KBM-7 (cell line): ENCODE results near the gene NRP1.

ENCODE experiments used
- DNase-seq: peaks from one replicate; pipeline ENCODE4 v3.0.0-alpha.2; 2015
- in situ Hi-C: fragments of 300-500 bp; cut with MboI; formaldehyde crosslinking; loops from 2 replicates; pipeline ENCODE4 v1.14.3; 2020; ENCODE audit warnings: low sequenced_read_pairs, low pct_unique_long_range_greater_than_20kb, mixed read lengths

NRP1 gene

DNA sequence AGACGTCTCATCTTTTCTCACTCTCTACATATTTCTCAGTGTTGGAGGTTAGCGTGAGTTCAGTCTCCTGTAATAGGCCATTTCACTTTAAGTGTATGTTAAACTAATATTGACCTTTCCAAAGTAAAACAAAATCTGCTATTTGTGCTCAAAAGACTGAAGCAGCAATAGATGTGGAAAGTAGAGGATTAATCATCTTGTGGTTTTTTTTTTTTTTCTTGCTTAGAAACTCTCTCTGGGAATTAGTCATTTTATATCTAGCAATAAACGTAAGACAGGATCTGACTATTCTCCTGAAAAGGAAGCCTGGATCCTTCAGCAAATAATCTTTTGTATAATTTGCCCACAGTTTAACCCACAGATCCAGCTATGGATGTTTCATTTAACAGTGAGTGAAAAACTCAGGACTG lies 81.7 kb downstream of the NRP1 start:
- in situ Hi-C loops = no loop called here
- DNase-seq = no peak

DNA sequence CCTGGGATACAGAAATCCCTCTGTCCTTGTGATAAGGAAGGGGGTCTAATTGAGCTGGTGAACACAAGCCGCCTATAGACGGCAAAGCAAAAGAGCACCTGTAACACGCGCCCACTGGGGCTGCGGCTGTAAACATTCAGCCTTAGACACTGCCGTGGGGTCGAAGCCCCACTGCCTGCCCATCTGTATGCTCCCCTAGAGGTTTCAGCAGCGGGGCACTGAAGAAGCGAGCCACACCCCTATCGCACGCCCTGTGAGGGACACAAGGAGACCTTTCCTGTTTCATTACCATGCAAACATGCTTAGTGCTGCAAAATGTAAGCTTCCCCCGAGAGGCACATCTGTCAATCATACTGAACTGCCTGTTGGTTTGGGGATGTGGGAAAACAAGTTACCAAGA lies 82.1 kb downstream of the NRP1 start:
- DNase-seq = no peak
- in situ Hi-C loops = no loop called here

DNA sequence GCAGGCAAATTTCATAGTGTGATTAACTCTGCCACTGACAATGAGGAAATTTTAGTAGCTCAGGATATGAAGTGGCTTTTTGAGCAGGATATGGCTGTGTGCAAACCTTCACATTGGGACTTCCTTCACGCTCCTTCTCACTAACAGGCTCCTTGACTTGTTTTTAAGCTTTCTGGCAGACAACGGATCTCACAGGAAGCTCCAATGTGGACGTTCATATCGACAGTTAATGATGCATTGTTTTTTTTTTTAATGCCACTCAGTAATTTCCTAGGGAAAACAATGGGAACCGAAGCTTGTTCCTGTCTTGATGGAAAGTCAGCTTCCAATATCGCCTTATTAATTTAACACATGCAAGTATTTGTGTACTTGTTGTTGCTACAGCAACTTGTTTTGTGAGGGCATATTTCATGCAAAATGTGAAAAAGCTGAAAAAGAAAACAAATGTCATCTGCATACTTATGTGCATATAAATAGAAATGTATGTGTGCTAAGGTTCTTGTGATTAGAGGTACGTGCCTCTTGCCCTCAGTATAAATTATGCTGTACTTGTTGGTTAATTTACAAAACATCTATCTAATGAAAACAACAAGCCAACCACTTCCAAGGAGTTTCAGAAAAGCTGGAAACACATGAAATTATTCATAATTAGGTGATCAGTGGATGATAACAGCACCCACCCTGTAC lies 84.7 kb downstream of the NRP1 start:
- in situ Hi-C loops = no loop called here
- DNase-seq = peak; percentile 37

DNA sequence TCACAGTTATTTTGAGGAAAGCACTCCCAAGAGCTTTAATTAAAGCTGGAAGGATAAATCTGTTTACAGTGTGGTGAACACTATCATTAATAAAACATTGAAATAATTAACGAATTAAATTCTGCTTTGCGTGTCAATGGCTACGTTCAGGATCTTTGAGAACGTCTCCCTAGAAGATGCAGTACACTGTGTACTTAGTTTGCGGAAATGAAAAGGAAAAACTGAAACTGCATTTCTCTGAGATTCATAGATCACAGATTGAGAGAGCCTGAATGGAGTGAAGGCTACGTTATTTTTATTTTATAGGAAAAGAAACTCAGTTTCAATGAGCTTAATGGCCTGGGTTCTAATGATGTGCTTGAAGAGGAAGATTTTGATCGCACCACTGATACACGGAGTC lies 85.3 kb downstream of the NRP1 start:
- in situ Hi-C loops = no loop called here

DNA sequence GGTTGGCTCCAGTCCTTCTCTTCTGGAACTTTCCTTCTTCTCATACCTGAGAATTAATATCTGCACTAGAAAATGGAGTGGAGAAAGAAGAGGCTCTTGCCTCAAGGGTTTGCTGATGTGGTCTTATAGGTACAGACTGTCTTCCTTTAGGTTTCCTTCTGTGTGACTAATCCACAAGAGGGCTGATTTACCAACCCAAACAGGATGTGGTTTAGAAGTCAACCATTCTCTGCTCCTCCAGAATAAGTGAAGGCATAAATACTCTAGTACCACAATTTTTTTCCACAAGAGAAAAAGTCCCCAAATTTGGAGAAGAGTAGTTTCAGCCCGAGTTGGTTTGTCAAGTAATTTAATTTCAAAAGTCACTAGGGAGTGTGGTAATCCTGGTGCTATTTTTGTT lies 85.8 kb downstream of the NRP1 start:
- in situ Hi-C loops = no loop called here
- DNase-seq = peak; percentile 74

More for the DNA sequence above, 85.3 kb downstream of the NRP1 start:
- no peak for DNase-seq

DNA sequence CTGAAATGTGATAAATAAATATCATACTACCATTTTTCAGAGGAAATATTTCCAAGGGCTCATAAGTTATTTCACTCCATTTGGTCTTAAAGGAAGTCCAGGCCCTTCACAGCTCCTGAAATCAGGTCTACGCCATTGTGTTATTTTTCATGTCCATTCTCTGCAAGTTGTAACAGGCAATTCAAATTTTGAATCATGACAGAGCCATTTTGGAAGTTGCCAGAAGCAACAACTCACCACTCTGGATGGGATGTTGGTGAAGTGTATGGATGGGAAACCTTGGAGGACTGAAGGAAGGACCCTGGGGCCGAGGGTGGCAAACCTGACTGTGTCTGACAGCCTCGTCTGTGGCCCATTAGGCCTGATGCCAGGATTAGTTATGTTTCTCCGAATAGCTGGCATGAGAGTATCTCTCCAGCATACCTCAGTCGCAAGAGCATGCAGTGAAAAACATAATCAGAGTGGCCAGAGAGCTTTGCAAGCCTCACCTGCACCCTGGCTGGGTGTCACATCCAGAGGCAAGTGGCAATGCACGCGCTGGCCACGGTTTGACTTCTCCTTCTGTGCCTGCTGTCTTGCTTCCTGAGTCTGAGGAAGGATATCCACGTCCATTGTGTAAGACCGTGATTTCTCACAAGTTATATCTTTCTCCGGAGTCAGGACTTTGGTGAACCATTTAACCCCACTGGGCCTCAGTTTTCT lies 87.1 kb downstream of the NRP1 start:
- in situ Hi-C loops = no loop called here
- DNase-seq = no peak

DNA sequence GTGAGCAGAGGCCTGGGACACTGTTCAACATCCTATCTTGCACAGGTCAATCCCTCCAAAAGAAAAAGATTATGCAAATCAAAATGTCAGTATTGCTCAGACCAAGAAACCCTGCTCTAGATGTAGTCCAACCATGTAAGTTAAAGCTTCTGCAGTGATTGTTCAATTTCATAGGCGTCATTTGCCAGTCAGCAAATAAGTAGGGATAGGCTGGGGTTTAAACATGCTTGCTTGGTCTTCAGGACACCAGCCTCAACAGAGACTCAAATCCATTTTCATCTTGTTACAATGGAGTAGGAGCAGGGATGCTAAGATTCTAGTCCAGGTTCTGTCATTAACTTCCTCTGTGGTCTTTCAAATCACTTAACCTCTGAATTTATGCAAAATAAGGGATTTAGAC lies 89.1 kb downstream of the NRP1 start:
- in situ Hi-C loops = no loop called here

DNA sequence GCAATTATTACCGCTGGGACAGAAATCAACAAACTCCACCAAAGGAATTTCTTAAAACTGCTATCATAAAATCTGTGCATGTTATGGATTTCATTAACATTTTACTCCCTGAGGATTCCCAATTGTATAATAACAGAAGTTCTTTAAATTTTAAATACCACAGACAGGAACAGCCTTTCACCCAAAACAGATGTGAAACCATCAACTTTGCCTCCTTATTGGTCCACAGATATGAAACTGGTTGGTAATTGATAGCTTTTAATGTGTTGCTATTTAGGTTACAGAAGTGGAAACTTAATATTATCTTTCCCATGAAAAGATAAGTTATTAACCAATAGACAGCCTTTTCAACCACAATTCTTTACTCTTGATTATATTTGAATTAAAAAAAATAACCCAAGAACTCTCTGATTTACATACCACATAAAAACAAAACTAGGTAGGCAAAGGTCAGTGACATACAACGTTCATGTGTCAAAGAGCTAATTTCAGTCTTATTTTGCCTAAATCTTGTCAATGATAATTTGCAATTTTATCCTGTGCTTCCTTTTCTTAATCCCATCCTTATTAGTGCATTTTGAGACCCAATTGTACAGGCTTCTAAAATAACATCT lies 90.0 kb downstream of the NRP1 start:
- in situ Hi-C loops = no loop called here

More for the DNA sequence above, 89.1 kb downstream of the NRP1 start:
- DNase-seq = no peak

DNA sequence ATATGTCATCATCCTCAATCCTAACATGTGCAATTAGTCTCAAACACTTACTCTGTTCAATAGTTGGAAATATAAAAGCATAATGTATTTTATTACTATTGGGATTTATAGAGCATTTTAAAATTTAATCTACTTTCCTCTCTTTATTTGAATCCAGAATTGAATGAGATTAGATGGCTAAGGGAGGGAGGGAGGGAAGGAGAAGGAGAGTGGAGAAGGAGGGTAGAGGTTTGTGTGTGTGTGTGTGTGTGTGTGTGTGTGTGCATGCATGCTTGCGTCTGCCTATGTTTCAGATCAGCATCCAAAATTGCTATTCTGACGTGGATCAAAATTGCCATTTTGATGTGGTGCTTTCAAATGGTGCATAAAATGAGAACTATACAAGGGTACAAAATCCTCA lies 90.8 kb downstream of the NRP1 start:
- DNase-seq = no peak
- in situ Hi-C loops = no loop called here

More for the DNA sequence above, 90.0 kb downstream of the NRP1 start:
- no peak for DNase-seq

DNA sequence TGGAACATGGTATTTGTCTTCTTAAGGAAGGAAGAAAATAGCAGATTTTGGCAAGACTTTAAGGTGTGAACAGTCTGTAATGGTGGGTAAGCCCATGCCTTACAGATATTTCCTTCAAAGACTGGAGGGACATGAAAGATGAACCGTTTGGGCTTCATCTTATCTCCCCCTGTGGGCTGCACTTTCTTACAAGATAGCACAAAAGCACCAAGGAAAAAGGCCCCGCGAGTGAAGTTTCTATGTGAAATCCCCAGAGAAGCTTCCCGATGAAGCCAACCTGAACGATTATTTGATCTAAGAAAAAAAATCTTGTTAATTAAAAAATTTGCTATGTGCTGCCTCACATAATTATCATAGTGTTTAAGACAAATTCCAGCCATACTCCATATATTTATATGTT lies 91.5 kb downstream of the NRP1 start:
- no peak for DNase-seq
- in situ Hi-C loops = no loop called here

DNA sequence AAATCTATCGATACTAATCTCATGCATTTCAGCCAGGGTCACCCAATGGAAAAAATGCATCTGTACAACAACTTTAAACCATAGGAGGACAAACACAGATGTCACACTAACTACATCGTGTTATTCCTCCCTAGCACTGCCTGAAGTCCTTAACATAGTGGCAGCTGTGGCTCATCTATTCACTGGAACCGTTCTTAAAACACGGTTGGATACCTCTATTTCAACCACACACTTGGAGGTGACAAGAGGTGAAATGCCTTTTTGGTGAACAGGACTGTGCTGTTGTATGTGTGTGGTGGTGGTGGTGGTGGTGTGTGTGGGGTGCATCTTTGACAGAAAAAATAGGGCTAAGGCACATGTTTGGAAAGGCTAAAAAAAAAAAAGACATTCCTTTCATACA lies 93.1 kb downstream of the NRP1 start:
- no peak for DNase-seq
- in situ Hi-C loops = no loop called here

DNA sequence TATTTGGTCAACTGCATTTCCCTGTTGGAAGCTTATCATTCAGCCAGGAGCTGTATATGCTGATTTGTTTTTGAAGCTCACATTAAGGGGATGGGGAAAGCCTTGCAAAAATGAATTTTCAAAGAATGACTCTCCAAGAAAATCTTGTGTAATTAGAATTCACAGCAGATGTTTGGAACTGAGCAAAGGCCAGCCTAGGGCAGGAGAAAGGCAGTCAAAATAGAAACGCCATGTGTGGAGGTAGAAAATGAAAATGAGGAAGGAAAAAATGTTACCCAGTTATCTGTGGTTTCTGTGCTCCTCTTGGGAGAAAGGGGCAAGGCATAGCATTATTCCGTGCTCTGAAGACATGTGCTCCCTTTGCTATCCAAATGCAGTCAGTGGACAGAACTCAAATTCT lies 93.5 kb downstream of the NRP1 start:
- DNase-seq = peak; percentile 64
- in situ Hi-C loops = no loop called here

DNA sequence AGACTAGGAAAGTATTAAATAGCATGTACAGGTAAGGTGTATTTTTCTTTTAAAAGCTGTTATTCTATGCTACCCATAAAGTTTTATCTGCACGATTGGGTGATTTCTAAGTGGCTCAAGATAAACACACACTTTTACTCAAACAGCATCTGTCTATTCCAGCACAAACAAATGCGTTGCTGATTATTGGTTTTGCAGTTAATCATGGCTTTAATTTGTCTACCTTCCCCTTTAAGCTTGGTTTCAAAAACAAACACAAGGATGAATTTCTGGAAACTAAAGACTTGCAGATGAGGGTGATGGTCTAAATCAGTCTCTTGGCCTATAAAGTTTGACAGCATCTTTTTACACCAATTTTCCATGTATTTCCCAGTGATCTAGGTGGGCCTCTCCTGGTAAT lies 94.2 kb downstream of the NRP1 start:
- in situ Hi-C loops = no loop called here
- DNase-seq = no peak

DNA sequence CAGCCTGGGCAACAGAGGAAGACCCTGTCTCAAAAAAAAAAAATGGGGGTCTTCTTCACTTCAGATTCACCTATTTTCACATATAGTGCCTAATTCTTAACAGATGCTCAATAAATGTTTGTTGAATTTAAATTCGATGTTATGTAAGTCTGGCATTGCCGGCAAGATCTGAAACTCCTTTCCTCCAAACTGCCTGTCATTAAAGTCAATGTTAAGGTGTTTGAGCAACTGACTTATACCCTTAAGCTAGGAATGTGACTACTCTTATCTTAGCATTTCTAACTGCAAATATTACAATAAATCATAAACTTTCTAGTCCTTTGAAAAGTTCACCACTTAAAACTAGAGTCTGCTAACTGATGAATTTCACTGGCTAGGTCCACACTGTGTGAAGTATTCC lies 95.2 kb downstream of the NRP1 start:
- in situ Hi-C loops = no loop called here
- DNase-seq = no peak

DNA sequence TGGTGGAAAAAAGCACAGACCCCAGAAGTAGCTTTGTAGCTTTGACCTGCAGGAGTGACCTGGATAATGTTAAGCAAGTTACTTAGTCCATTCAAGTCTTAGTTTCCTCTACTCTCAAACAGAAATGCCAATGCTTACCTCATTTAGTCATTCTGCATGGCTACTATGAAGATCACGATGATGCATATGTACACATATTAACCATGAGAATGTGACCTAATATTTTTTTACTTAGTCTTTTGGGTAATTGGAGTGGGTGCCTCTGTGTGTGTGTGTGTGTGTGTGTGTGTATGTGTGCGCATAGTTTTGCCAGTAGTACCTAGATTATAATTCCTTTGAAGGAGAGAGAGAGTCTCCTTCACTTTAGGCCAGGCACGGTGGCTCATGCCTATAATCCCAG lies 95.8 kb downstream of the NRP1 start:
- in situ Hi-C loops = no loop called here
- DNase-seq = no peak

DNA sequence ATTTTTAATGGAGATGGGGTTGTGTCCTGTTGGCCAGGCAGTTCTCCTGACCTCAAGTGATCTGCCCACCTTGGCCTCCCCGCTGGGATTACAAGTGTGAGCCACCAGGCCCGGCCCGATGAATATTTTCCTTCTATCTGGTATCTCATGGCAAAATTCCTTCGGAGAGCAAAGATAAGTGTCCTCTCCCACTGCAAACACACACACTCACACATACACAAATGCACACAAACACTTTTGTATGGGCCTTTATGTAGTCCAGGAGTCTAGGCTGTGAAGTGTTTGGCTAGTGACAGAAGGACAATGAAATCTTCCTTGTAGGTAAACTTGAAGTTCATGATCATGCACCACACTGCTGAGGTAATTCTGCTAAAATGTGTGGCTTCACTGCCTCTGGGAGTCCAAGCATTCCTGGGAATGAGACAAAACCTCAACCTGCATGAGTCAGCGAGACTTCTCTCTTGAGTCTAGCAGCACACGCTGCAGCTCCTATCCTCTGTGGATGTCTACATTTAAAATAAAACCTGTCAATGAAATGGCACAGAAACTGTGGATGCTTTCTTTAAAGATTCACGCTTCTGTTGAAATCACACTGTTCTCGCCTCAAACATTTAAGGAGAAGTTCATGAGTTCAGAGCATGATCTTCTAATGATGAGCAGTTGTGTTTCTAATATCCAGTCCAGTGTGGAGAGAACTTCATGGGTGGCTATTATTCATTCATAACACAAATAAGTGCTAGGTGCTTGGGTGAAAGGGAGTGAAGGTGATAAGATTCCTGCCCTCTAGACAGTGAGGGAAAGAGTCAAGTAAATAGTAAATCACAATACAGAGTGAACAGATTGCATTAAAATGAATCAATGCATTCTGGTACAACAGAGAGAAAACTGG lies 96.5 kb downstream of the NRP1 start:
- DNase-seq = no peak
- in situ Hi-C loops = no loop called here

DNA sequence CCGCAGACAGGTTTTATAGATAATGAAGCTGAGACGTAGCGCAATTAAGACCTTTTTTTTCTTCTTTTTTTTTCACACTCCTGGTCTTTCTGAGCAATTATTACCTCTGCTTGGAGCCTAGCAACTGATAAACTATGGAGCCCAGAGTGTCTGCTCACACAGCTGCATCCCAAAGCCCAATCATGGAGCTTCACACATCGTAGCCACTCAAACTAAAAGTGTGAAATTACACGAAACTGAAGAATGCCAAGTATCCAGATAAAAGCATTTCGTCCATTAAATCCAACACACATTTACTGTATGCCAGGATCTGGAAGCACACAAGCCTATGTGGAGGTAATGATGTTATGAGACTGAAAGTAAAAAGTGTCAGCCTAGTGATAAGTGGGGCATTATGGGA lies 97.6 kb downstream of the NRP1 start:
- DNase-seq = no peak
- in situ Hi-C loops = no loop called here

DNA sequence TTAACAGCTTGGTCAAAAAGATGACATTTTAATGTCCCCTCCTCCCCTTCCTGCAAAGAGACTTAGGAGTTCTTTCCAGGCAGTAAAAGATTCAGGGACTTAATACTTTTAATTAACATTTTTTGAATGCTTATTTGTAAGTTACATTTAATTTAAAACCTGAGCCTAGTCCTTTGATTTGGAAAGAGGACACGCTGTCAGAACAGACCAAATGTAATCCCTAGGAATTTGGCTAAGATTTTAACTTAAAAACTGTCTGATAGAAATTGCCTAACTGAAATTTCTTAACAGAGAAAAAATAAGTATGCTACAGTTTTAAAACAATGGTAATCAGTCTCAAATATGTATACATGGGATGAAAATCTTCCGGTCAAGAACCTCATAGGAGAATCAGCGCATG lies 98.5 kb downstream of the NRP1 start:
- in situ Hi-C loops = no loop called here
- DNase-seq = no peak

DNA sequence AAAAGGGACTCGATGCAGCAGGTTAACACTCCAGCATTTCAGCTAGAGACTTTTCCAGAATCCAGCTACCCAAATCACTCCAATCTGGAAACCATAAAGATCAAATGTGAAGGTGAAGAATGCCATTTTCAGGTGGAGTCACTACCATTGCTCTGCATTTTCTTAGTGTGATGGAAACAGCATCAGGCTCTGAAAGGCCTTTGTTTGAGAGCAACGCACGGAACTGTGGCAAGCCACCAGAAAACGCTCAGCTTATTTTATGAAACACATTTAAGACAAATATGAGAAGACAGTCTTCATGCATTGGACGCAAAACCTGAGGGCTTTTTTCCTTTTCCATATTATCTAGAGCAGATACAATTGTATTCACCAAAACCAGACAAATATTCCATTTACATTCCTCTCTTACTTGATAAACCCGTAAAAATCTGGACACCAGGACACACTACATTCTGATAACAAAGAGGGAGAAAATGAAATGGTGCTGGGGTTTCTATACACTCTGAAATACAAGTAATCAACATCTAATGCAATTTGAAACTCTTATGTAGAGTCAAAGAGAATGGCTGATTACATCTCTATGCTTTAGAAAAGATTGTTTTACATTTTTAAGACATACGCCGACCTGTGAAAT lies 99.1 kb downstream of the NRP1 start:
- no peak for DNase-seq
- in situ Hi-C loops = no loop called here
